ENCODE results near the gene BLMH. TPM values are rescaled to one million over a fixed set of nuclear protein-coding genes. Genes with fewer than 3 reads are reported as not detected.

BLMH gene
- total and polyA plus RNA-seq, 2 donors (not counting 1 experiment from before 2014, with no cell fraction given) = 5.9 to 25.9 TPM

GRCh38 chr17:30279156-30279555 is 12.6 kb downstream of the BLMH start:
- H3K27me3 ChIP-seq (replicated peaks in 1 of 4; ENCODE audit: control extremely low read depth in 1 of 4, control insufficient read depth in 3 of 4, insufficient read depth in 4 of 4, low read length in 3 of 4) = no peaks in the 10 kb centered on the region
- H4K20me1 ChIP-seq (ENCODE audit: control insufficient read depth, insufficient read depth, low read length, poor library complexity, severe bottlenecking) = no peaks in the 10 kb centered on the region
- H3K4me1 Mint-ChIP-seq = no peaks in the 10 kb centered on the region
- no peak overlapping the region for H3K9ac ChIP-seq (ENCODE audit: low read length)
- H3K4me3 ChIP-seq (ENCODE audit: control extremely low read depth in 1 of 5, extremely low read depth in 1 of 5, insufficient read depth in 1 of 5, low read depth in 2 of 5, low read length in 4 of 5) = no peak overlapping the region
- ATAC-seq (ENCODE audit: low read depth) (no peak), DNase-seq (no peak)
- H3K9me3 Mint-ChIP-seq (ENCODE audit: insufficient read depth) = no peaks in the 10 kb centered on the region
- intact Hi-C loops (cut with micrococcal nuclease) = no loop called here
- no peaks in the 10 kb centered on the region for H3K9me3 ChIP-seq (ENCODE audit: control extremely low read depth in 1 of 3, control insufficient read depth in 2 of 3, insufficient read depth in 1 of 3, low read length in 2 of 3)
- CTCF ChIA-PET = interaction anchor here (0.6 to 1.3 kb wide), 6 partner anchors 57 to 1635 kb away, joined by 3 to 11 read pairs (median 4); no protein-coding TSS in a partner anchor
- H3K27ac ChIP-seq (ENCODE audit: low read length in 2 of 2) = no peak overlapping the region
- H3K79me2 ChIP-seq (ENCODE audit: control insufficient read depth, insufficient read depth, low read length) = no peaks in the 10 kb centered on the region
- H2AFZ ChIP-seq (ENCODE audit: insufficient read depth, low read depth, low read length, poor library complexity, severe bottlenecking) = no peak overlapping the region
- no peak overlapping the region for H3K27ac Mint-ChIP-seq
- peaks cover 0 to 31% of the 10 kb centered on the region in 2 experiments for H3K36me3 ChIP-seq (replicated peaks in 1 of 2; ENCODE audit: control extremely low read depth in 1 of 2, control insufficient read depth in 1 of 2, extremely low read depth in 1 of 2, insufficient read depth in 2 of 2, low read length in 1 of 2)
- H3K4me2 ChIP-seq (replicated peaks; ENCODE audit: low read depth, low read length, poor library complexity, severe bottlenecking) = no peak overlapping the region
- H3K4me3 Mint-ChIP-seq = no peak overlapping the region
- no peaks in the 10 kb centered on the region for H3K4me1 ChIP-seq (ENCODE audit: control insufficient read depth in 2 of 2, insufficient read depth in 2 of 2, low read length in 2 of 2)
- TF ChIP-seq EZH2 (IDR thresholded peaks at IDR 0.05; ENCODE audit: borderline replicate concordance, insufficient read depth, low read depth, low read length, poor library complexity, severe bottlenecking) (no peak), CTCF (IDR thresholded peaks at IDR 0.05) (no peak)
- POLR2A ChIA-PET = no interaction called here
- H3K27me3 Mint-ChIP-seq = no peaks in the 10 kb centered on the region

DNA sequence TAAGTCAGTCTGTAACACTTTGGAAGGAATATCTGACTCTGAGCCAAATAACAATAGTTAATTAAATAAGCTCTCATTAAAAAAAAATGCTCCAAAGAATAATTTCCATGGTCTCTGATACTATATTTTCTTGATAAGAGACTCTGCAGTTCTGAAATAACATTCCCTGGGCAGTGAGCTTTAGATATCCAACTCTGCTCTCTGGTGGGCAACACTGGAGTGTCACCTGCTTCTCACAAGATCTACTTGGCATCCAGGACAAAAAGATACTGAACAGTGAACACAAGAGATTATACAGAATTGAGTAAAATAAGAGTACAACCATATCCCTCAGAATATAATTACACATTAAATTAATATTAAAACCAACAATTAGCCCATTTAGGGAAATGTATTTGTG is 13.7 kb downstream of the BLMH start:
- TF ChIP-seq CTCF (IDR thresholded peaks at IDR 0.05) = peak; percentile 35
- no peak for TF ChIP-seq EZH2 (IDR thresholded peaks at IDR 0.05; ENCODE audit: borderline replicate concordance, insufficient read depth, low read depth, low read length, poor library complexity, severe bottlenecking)
- Mint-ChIP-seq H3K27ac (no peak overlapping the region), H3K27me3 (no peaks in the 10 kb centered on the region), H3K4me1 (no peaks in the 10 kb centered on the region), H3K9me3 (ENCODE audit: insufficient read depth) (no peaks in the 10 kb centered on the region), H3K4me3 (no peak overlapping the region)
- Histone ChIP-seq H3K9ac (ENCODE audit: low read length) (no peak overlapping the region), H3K4me1 (ENCODE audit: control insufficient read depth in 2 of 2, insufficient read depth in 2 of 2, low read length in 2 of 2) (no peaks in the 10 kb centered on the region), H4K20me1 (ENCODE audit: control insufficient read depth, insufficient read depth, low read length, poor library complexity, severe bottlenecking) (no peaks in the 10 kb centered on the region), H3K36me3 (replicated peaks in 1 of 2; ENCODE audit: control extremely low read depth in 1 of 2, control insufficient read depth in 1 of 2, extremely low read depth in 1 of 2, insufficient read depth in 2 of 2, low read length in 1 of 2) (peaks cover 0 to 35% of the 10 kb centered on the region in 2 experiments), H3K4me3 (ENCODE audit: control extremely low read depth in 1 of 5, extremely low read depth in 1 of 5, insufficient read depth in 1 of 5, low read depth in 2 of 5, low read length in 4 of 5) (no peak overlapping the region), H2AFZ (ENCODE audit: insufficient read depth, low read depth, low read length, poor library complexity, severe bottlenecking) (no peak overlapping the region), H3K27me3 (replicated peaks in 1 of 4; ENCODE audit: control extremely low read depth in 1 of 4, control insufficient read depth in 3 of 4, insufficient read depth in 4 of 4, low read length in 3 of 4) (no peaks in the 10 kb centered on the region), H3K9me3 (ENCODE audit: control extremely low read depth in 1 of 3, control insufficient read depth in 2 of 3, insufficient read depth in 1 of 3, low read length in 2 of 3) (no peaks in the 10 kb centered on the region), H3K27ac (ENCODE audit: low read length in 2 of 2) (no peak overlapping the region), H3K4me2 (replicated peaks; ENCODE audit: low read depth, low read length, poor library complexity, severe bottlenecking) (no peak overlapping the region), H3K79me2 (ENCODE audit: control insufficient read depth, insufficient read depth, low read length) (no peaks in the 10 kb centered on the region)
- DNase-seq (peak; percentile 25), ATAC-seq (ENCODE audit: low read depth) (no peak)
- ChIA-PET CTCF (interaction anchor here (0.6 to 1.5 kb wide), 4 partner anchors 154 to 173 kb away, joined by 3 to 6 read pairs (median 5); no protein-coding TSS in a partner anchor), POLR2A (no interaction called here)
- intact Hi-C loops (cut with micrococcal nuclease) = loop anchor here (1.0 kb wide), 2 partner anchors 153 to 174 kb away; no protein-coding TSS in a partner anchor

Data from B cell (primary cell).